ENCODE measurements around the gene HIPK3. TPM values are rescaled to one million over a fixed set of nuclear protein-coding genes. Genes with fewer than 3 reads are reported as not detected.

The HIPK3 gene
- total and polyA plus RNA-seq, 2 experiments from 2014 or later = 5.5 to 29.8 TPM

DNA sequence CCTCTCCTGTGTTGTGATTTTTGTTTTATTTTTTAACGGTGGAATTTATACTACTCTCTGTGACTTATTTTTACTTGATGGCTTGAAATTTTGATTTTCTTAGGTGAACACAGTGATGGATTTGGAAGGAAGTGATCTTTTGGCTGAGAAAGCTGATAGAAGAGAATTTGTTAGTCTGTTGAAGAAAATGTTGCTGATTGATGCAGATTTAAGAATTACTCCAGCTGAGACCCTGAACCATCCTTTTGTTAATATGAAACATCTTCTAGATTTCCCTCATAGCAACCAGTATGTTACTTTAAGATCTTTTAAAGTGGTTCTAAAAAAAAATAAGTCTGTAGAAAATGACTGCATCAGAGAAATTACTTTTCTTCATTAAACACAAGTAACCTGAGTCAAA, 82.1 kb downstream of the HIPK3 start:
- Histone ChIP-seq H2AFZ (no peak overlapping the region), H3K79me2 (replicated peaks; ENCODE audit: insufficient read depth) (no peaks in the 10 kb centered on the region), H3K9me2 (ENCODE audit: insufficient read depth) (no peaks in the 10 kb centered on the region), H3K4me1 (ENCODE audit: insufficient read depth) (no peaks in the 10 kb centered on the region), H3K4me2 (no peak overlapping the region), H3K27me3 (ENCODE audit: insufficient read depth) (no peaks in the 10 kb centered on the region), H3K36me3 (ENCODE audit: insufficient read depth) (no peaks in the 10 kb centered on the region; the same call in 1 of the 2 replicates), H4K20me1 (replicated peaks; ENCODE audit: insufficient read depth) (no peaks in the 10 kb centered on the region), H3K4me3 (no peak overlapping the region), H3K27ac (ENCODE audit: low read depth) (no peak overlapping the region), H3F3A (replicated peaks; ENCODE audit: low read depth) (no peaks in the 10 kb centered on the region)
- Mint-ChIP-seq H3K4me3 (no peak overlapping the region), H3K4me1 (no peaks in the 10 kb centered on the region), H3K27me3 (ENCODE audit: insufficient read depth, low read depth, poor library complexity) (no peaks in the 10 kb centered on the region), H3K9me3 (no peaks in the 10 kb centered on the region), H3K27ac (no peak overlapping the region), H3K36me3 (ENCODE audit: low read depth) (peaks cover 12% of the 10 kb centered on the region; the same call in 2 of the 3 replicates)
- no peak for TF ChIP-seq ZNF331 (CRISPR knock-in tag; IDR thresholded peaks at IDR 0.05; ENCODE audit: low read depth)
- no peak for TF ChIP-seq EZH2phosphoT487 (IDR thresholded peaks at IDR 0.05; ENCODE audit: unreplicated experiment)
- TF ChIP-seq, protein P1, sequence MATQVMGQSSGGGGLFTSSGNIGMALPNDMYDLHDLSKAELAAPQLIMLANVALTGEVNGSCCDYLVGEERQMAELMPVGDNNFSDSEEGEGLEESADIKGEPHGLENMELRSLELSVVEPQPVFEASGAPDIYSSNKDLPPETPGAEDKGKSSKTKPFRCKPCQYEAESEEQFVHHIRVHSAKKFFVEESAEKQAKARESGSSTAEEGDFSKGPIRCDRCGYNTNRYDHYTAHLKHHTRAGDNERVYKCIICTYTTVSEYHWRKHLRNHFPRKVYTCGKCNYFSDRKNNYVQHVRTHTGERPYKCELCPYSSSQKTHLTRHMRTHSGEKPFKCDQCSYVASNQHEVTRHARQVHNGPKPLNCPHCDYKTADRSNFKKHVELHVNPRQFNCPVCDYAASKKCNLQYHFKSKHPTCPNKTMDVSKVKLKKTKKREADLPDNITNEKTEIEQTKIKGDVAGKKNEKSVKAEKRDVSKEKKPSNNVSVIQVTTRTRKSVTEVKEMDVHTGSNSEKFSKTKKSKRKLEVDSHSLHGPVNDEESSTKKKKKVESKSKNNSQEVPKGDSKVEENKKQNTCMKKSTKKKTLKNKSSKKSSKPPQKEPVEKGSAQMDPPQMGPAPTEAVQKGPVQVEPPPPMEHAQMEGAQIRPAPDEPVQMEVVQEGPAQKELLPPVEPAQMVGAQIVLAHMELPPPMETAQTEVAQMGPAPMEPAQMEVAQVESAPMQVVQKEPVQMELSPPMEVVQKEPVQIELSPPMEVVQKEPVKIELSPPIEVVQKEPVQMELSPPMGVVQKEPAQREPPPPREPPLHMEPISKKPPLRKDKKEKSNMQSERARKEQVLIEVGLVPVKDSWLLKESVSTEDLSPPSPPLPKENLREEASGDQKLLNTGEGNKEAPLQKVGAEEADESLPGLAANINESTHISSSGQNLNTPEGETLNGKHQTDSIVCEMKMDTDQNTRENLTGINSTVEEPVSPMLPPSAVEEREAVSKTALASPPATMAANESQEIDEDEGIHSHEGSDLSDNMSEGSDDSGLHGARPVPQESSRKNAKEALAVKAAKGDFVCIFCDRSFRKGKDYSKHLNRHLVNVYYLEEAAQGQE (IDR thresholded peaks at IDR 0.05; ENCODE audit: unreplicated experiment) = no peak
- no peak for TF ChIP-seq CREB1 (CRISPR knock-in tag; IDR thresholded peaks at IDR 0.05; ENCODE audit: low read depth)
- TF ChIP-seq, protein P2, sequence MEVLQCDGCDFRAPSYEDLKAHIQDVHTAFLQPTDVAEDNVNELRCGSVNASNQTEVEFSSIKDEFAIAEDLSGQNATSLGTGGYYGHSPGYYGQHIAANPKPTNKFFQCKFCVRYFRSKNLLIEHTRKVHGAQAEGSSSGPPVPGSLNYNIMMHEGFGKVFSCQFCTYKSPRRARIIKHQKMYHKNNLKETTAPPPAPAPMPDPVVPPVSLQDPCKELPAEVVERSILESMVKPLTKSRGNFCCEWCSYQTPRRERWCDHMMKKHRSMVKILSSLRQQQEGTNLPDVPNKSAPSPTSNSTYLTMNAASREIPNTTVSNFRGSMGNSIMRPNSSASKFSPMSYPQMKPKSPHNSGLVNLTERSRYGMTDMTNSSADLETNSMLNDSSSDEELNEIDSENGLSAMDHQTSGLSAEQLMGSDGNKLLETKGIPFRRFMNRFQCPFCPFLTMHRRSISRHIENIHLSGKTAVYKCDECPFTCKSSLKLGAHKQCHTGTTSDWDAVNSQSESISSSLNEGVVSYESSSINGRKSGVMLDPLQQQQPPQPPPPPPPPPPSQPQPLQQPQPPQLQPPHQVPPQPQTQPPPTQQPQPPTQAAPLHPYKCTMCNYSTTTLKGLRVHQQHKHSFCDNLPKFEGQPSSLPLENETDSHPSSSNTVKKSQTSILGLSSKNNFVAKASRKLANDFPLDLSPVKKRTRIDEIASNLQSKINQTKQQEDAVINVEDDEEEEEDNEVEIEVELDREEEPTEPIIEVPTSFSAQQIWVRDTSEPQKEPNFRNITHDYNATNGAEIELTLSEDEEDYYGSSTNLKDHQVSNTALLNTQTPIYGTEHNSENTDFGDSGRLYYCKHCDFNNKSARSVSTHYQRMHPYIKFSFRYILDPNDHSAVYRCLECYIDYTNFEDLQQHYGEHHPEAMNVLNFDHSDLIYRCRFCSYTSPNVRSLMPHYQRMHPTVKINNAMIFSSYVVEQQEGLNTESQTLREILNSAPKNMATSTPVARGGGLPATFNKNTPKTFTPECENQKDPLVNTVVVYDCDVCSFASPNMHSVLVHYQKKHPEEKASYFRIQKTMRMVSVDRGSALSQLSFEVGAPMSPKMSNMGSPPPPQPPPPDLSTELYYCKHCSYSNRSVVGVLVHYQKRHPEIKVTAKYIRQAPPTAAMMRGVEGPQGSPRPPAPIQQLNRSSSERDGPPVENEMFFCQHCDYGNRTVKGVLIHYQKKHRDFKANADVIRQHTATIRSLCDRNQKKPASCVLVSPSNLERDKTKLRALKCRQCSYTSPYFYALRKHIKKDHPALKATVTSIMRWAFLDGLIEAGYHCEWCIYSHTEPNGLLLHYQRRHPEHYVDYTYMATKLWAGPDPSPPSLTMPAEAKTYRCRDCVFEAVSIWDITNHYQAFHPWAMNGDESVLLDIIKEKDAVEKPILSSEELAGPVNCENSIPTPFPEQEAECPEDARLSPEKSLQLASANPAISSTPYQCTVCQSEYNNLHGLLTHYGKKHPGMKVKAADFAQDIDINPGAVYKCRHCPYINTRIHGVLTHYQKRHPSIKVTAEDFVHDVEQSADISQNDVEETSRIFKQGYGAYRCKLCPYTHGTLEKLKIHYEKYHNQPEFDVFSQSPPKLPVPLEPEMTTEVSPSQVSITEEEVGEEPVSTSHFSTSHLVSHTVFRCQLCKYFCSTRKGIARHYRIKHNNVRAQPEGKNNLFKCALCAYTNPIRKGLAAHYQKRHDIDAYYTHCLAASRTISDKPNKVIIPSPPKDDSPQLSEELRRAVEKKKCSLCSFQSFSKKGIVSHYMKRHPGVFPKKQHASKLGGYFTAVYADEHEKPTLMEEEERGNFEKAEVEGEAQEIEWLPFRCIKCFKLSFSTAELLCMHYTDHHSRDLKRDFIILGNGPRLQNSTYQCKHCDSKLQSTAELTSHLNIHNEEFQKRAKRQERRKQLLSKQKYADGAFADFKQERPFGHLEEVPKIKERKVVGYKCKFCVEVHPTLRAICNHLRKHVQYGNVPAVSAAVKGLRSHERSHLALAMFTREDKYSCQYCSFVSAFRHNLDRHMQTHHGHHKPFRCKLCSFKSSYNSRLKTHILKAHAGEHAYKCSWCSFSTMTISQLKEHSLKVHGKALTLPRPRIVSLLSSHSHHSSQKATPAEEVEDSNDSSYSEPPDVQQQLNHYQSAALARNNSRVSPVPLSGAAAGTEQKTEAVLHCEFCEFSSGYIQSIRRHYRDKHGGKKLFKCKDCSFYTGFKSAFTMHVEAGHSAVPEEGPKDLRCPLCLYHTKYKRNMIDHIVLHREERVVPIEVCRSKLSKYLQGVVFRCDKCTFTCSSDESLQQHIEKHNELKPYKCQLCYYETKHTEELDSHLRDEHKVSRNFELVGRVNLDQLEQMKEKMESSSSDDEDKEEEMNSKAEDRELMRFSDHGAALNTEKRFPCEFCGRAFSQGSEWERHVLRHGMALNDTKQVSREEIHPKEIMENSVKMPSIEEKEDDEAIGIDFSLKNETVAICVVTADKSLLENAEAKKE (CRISPR knock-in tag; IDR thresholded peaks at IDR 0.05) = no peak
- TF ChIP-seq JUNB (IDR thresholded peaks at IDR 0.05; ENCODE audit: unreplicated experiment) = no peak
- DNase-seq (ENCODE audit: low spot score) (no peak), ATAC-seq (no peak)
